Measurements from ENCODE around the gene PKHD1.

The PKHD1 gene

GRCh38 chr6:52106994-52107393 is 19.6 kb upstream of the PKHD1 start:
- no peak for DNase-seq (ENCODE audit: low spot score)

GRCh38 chr6:52104979-52105378 is 17.6 kb upstream of the PKHD1 start:
- no peak for DNase-seq (ENCODE audit: low spot score)

- no peak for DNase-seq (ENCODE audit: low spot score)
Observed at GRCh38 chr6:52103623-52104022, 16.2 kb upstream of the PKHD1 start.

- DNase-seq (ENCODE audit: low spot score), result no peak
Observed at GRCh38 chr6:52102405-52102804, 15.0 kb upstream of the PKHD1 start.

- DNase-seq (ENCODE audit: low spot score), result peak; percentile 30
Observed at GRCh38 chr6:52098721-52099120, 11.3 kb upstream of the PKHD1 start.

GRCh38 chr6:52089758-52090348 is 2.4 kb upstream of the PKHD1 start:
- no peak for DNase-seq (ENCODE audit: low spot score)

GRCh38 chr6:52086741-52087140 is 672 bp downstream of the PKHD1 start:
- DNase-seq (ENCODE audit: low spot score), result no peak

- no peak for DNase-seq (ENCODE audit: low spot score)
Observed at GRCh38 chr6:52081237-52081636, 6.2 kb downstream of the PKHD1 start.

GRCh38 chr6:52077961-52078625 is 9.3 kb downstream of the PKHD1 start:
- DNase-seq (ENCODE audit: low spot score), result no peak

GRCh38 chr6:52077180-52077884 is 10.1 kb downstream of the PKHD1 start:
- no peak for DNase-seq (ENCODE audit: low spot score)

GRCh38 chr6:52076791-52077179 is 10.6 kb downstream of the PKHD1 start:
- DNase-seq (ENCODE audit: low spot score), result no peak

- DNase-seq (ENCODE audit: low spot score), result no peak
Observed at GRCh38 chr6:52074716-52075115, 12.7 kb downstream of the PKHD1 start.

GRCh38 chr6:52074155-52074554 is 13.3 kb downstream of the PKHD1 start:
- no peak for DNase-seq (ENCODE audit: low spot score)

- DNase-seq (ENCODE audit: low spot score), result no peak
Observed at GRCh38 chr6:52065621-52066020, 21.8 kb downstream of the PKHD1 start.

GRCh38 chr6:52063584-52064344 is 23.6 kb downstream of the PKHD1 start:
- peak; percentile 88 for DNase-seq (ENCODE audit: low spot score)

- no peak for DNase-seq (ENCODE audit: low spot score)
Observed at GRCh38 chr6:52061481-52061880, 25.9 kb downstream of the PKHD1 start.

- DNase-seq (ENCODE audit: low spot score), result no peak
Observed at GRCh38 chr6:52059821-52060220, 27.6 kb downstream of the PKHD1 start.

GRCh38 chr6:52055451-52055850 is 32.0 kb downstream of the PKHD1 start:
- no peak for DNase-seq (ENCODE audit: low spot score)

- no peak for DNase-seq (ENCODE audit: low spot score)
Observed at GRCh38 chr6:52053038-52053695, 34.2 kb downstream of the PKHD1 start.

GRCh38 chr6:52050051-52050405 is 37.4 kb downstream of the PKHD1 start:
- no peak for DNase-seq (ENCODE audit: low spot score)

GRCh38 chr6:52049252-52050050 is 38.0 kb downstream of the PKHD1 start:
- peak; percentile 63 for DNase-seq (ENCODE audit: low spot score)

Measured in NAMALWA (cell line).